Spleen (tissue), 11 donors: ENCODE results near the gene SLC39A10. TPM values are rescaled to one million over a fixed set of nuclear protein-coding genes. Genes with fewer than 3 reads are reported as not detected.

Experiments used
- polyA plus RNA-seq, 3 donors: library from polyadenylated mRNA; stranded (reverse); fragments of 200-250 nt; gene quantifications; one replicate each; pipeline ENCODE4 v1.2.1, GENCODE V29; 2013
- small RNA-seq, 4 donors: library from RNA; depleted of rRNA; stranded (forward); fragments of <200 nt; gene quantifications; one replicate each; pipeline ENCODE3, GENCODE V24; 2016
- total RNA-seq, 7 donors: library from RNA; depleted of rRNA in 3 of 7; stranded (reverse); fragments of >200 nt in 3 of 7; fragmentation: NEBNext Ultra II Directional in 4 of 7; extraction: Animal tissue kit (Norgen Biotek cat#: 25700) in 4 of 7; gene quantifications; one replicate each; pipeline versions ENCODE4 v1.1.0 to v1.2.1, GENCODE V29; 2016 to 2021
- donor health status: healthy with polysubstance abuse.
- donor health status: DM: no; HTN: no; CAD: no; lungs with moderate emphysema.
- donor health status: DM: no; HTN: no; CAD: no.
- donor health status: Bipolar disorder and iron deficiency.
- donor health status: healthy.
- donor health status: DM: no; HTN: no; CAD: no.
- donor health status: DM: yes; HTN: yes; CAD: no.

Gene SLC39A10
- total and polyA plus RNA-seq, 10 donors = 7.9 to 78.1 (median 51.6) TPM

Small RNAs within 50 kb of the gene (small RNA-seq; reads per million reads assigned to genes)
- 0 reads per million in 4 donors for gene RNU6-915P
